GM23338 (cell line): ENCODE data around the gene PDE6A. TPM values are rescaled to one million over a fixed set of nuclear protein-coding genes. Genes with fewer than 3 reads are reported as not detected.

ENCODE experiments used
- ATAC-seq: fragments of 200-7000 bp; cut with Tn5 transposase; 3 replicates; pipeline ENCODE4 v1.9.1; 2020
- DNase-seq: peaks from one replicate; pipeline ENCODE4 v3.0.0-alpha.2; 2015; ENCODE audit warnings: low spot score
- H2AFZ ChIP-seq: fragments of 200-600 bp; sonication (generic); 2 replicates; pipeline ENCODE4 v1.8.0; 2016; ENCODE audit warnings: antibody characterized with exemption, mild to moderate bottlenecking, moderate library complexity
- H3F3A ChIP-seq: fragments of 200-600 bp; sonication (generic); replicated peaks from 2 replicates; pipeline ENCODE4 v1.8.0; 2017; ENCODE audit warnings: antibody characterized with exemption, mixed run types, low read depth
- H3K27ac ChIP-seq: fragments of 200-600 bp; sonication (generic); 2 replicates; pipeline ENCODE4 v1.6.1; 2016; ENCODE audit warnings: low read depth
- H3K27me3 ChIP-seq: fragments of 200-600 bp; sonication (generic); 2 replicates; pipeline ENCODE4 v1.8.0; 2016; ENCODE audit warnings: mild to moderate bottlenecking, mixed run types, moderate library complexity; ENCODE audit not compliant: insufficient read depth
- H3K36me3 ChIP-seq: fragments of 200-600 bp; sonication (generic); 2 replicates; pipeline ENCODE4 v1.8.0; 2016; ENCODE audit warnings: mild to moderate bottlenecking; ENCODE audit not compliant: insufficient read depth
- H3K4me1 ChIP-seq: fragments of 200-600 bp; sonication (generic); 2 replicates; pipeline ENCODE4 v1.8.0; 2016; ENCODE audit warnings: mild to moderate bottlenecking, moderate library complexity; ENCODE audit not compliant: insufficient read depth
- H3K4me2 ChIP-seq: fragments of 200-600 bp; sonication (generic); 2 replicates; pipeline ENCODE4 v1.7.1; 2017; ENCODE audit warnings: mixed run types
- H3K4me3 ChIP-seq: fragments of 200-600 bp; sonication (generic); 2 replicates; pipeline ENCODE4 v1.6.1; 2016; ENCODE audit warnings: mixed run types
- H3K79me2 ChIP-seq: fragments of 200-600 bp; sonication (generic); replicated peaks from 2 replicates; pipeline ENCODE4 v1.8.0; 2017; ENCODE audit warnings: mild to moderate bottlenecking; ENCODE audit not compliant: insufficient read depth
- H3K9me2 ChIP-seq: fragments of 200-600 bp; sonication (generic); 2 replicates; pipeline ENCODE4 v1.8.0; 2017; ENCODE audit not compliant: insufficient read depth
- H4K20me1 ChIP-seq: fragments of 200-600 bp; sonication (generic); replicated peaks from 2 replicates; pipeline ENCODE4 v1.8.0; 2017; ENCODE audit warnings: mild to moderate bottlenecking; ENCODE audit not compliant: insufficient read depth
- H3K27ac Mint-ChIP-seq: 2 replicates; pipeline ENCODE4 v1.8.0; 2020; ENCODE audit warnings: inconsistent platforms, mild to moderate bottlenecking, moderate library complexity, mixed read lengths
- H3K27me3 Mint-ChIP-seq: 3 replicates; pipeline ENCODE4 v1.8.0; 2022; ENCODE audit warnings: low read depth, mild to moderate bottlenecking, moderate library complexity, mixed read lengths, inconsistent platforms; ENCODE audit not compliant: insufficient read depth, poor library complexity
- H3K36me3 Mint-ChIP-seq: 3 replicates; pipeline ENCODE4 v1.8.0; 2021; ENCODE audit warnings: low read depth, mild to moderate bottlenecking, inconsistent platforms, moderate library complexity, mixed read lengths
- H3K4me1 Mint-ChIP-seq: 3 replicates; pipeline ENCODE4 v1.8.0; 2020; ENCODE audit warnings: mild to moderate bottlenecking, inconsistent platforms, mixed read lengths
- H3K4me3 Mint-ChIP-seq: 3 replicates; pipeline ENCODE4 v1.8.0; 2021; ENCODE audit warnings: moderate library complexity, mild to moderate bottlenecking, inconsistent platforms, mixed read lengths
- H3K9me3 Mint-ChIP-seq: 3 replicates; pipeline ENCODE4 v1.8.0; 2020; ENCODE audit warnings: moderate library complexity, mild to moderate bottlenecking, inconsistent platforms, mixed read lengths
- CREB1 ChIP-seq: fragments of 250-450 bp; sonication (Bioruptor Pico); IDR thresholded peaks from 2 replicates; pipeline ENCODE4 v1.5.0; 2020; ENCODE audit warnings: low read depth, mild to moderate bottlenecking, moderate library complexity
- EZH2 ChIP-seq: fragments of 200-600 bp; sonication (generic); IDR thresholded peaks from one replicate; pipeline ENCODE4 v1.8.0; 2017; ENCODE audit warnings: antibody characterized with exemption, mild to moderate bottlenecking, low read depth; ENCODE audit not compliant: unreplicated experiment
- JUNB ChIP-seq: IDR thresholded peaks from one replicate; pipeline ENCODE4 v1.6.1; 2016; ENCODE audit warnings: antibody characterized with exemption; ENCODE audit not compliant: unreplicated experiment
- NANOG ChIP-seq: IDR thresholded peaks from 2 replicates; pipeline ENCODE4 v1.6.1; 2016; ENCODE audit warnings: antibody characterized with exemption, borderline replicate concordance
- POLR2AphosphoS5 ChIP-seq: IDR thresholded peaks from 2 replicates; pipeline ENCODE4 v1.6.1; 2016; ENCODE audit warnings: antibody characterized with exemption, low read depth
- REST ChIP-seq: IDR thresholded peaks from one replicate; pipeline ENCODE4 v1.6.1; 2018; ENCODE audit warnings: antibody characterized with exemption; ENCODE audit not compliant: unreplicated experiment
- STAT1 ChIP-seq: IDR thresholded peaks from one replicate; pipeline ENCODE4 v1.6.1; 2016; ENCODE audit warnings: antibody characterized with exemption; ENCODE audit not compliant: unreplicated experiment
- ZNF114 ChIP-seq: fragments of 250-450 bp; sonication (Bioruptor Pico); IDR thresholded peaks from 2 replicates; pipeline ENCODE4 v1.5.0; 2020; ENCODE audit warnings: mild to moderate bottlenecking, moderate library complexity
- ZNF331 ChIP-seq: fragments of 250-450 bp; sonication (Bioruptor Pico); IDR thresholded peaks from 2 replicates; pipeline ENCODE4 v1.5.0; 2020; ENCODE audit warnings: low read depth, mild to moderate bottlenecking, moderate library complexity
- ZNF462 ChIP-seq: fragments of 250-450 bp; sonication (Bioruptor Pico); IDR thresholded peaks from 2 replicates; pipeline ENCODE4 v1.5.0; 2020; ENCODE audit warnings: mild to moderate bottlenecking, moderate library complexity
- polyA plus RNA-seq: library from polyadenylated mRNA; unstranded; fragments of >200 nt; fragmentation: Nextera tagmentation; extraction: Ambion mirVana; gene quantifications from 2 replicates; pipeline ENCODE4 v1.2.1, GENCODE V29; 2016
- total RNA-seq: library from RNA; depleted of rRNA; stranded (reverse); fragments of >200 nt; shearing (Covaris generic); gene quantifications from 2 replicates; pipeline ENCODE4 v1.2.3, GENCODE V29; 2014

The PDE6A gene
- total and polyA plus RNA-seq, 2 experiments from 2014 or later: 0.08 TPM; not detected in 1

GRCh38 chr5:149963729-149964128 is 19.1 kb upstream of the PDE6A start:
- Mint-ChIP-seq H3K4me3 (no peak overlapping the region), H3K4me1 (peaks cover 16% of the 10 kb centered on the region), H3K36me3 (no peaks in the 10 kb centered on the region), H3K27me3 (peaks cover 8% of the 10 kb centered on the region), H3K27ac (no peak overlapping the region), H3K9me3 (no peaks in the 10 kb centered on the region; the same call in 2 of the 3 replicates)
- peaks cover 8% of the 10 kb centered on the region; the same call in 1 of the 2 replicates for H3F3A ChIP-seq
- no peaks in the 10 kb centered on the region for H3K9me2 ChIP-seq
- ATAC-seq (no peak), DNase-seq (no peak)
- peaks cover 10% of the 10 kb centered on the region; the same call in 1 of the 2 replicates for H3K4me1 ChIP-seq
- H3K4me2 ChIP-seq: no peak overlapping the region
- TF ChIP-seq ZNF331 (CRISPR knock-in tag): no peak
- TF ChIP-seq EZH2: no peak
- no peak for TF ChIP-seq NANOG
- no peak for TF ChIP-seq JUNB
- no peak for TF ChIP-seq ZNF462
- TF ChIP-seq POLR2AphosphoS5: no peak
- no peak for TF ChIP-seq ZNF114 (CRISPR knock-in tag)
- TF ChIP-seq CREB1 (CRISPR knock-in tag): no peak
- no peak for TF ChIP-seq REST
- no peak for TF ChIP-seq STAT1
- no peak overlapping the region for H3K27ac ChIP-seq
- no peaks in the 10 kb centered on the region for H3K36me3 ChIP-seq
- H3K27me3 ChIP-seq: peaks cover 11% of the 10 kb centered on the region
- H3K79me2 ChIP-seq: no peaks in the 10 kb centered on the region
- no peaks in the 10 kb centered on the region; the same call in 1 of the 2 replicates for H4K20me1 ChIP-seq
- H2AFZ ChIP-seq: no peak overlapping the region
- H3K4me3 ChIP-seq: no peak overlapping the region
